ENCODE data around the gene TNFRSF4. TPM values are rescaled to one million over a fixed set of nuclear protein-coding genes. Genes with fewer than 3 reads are reported as not detected.

The TNFRSF4 gene
- total and polyA plus RNA-seq, 8 donors = 0.55 to 4.5 (median 2.9) TPM; not detected in 4

DNA sequence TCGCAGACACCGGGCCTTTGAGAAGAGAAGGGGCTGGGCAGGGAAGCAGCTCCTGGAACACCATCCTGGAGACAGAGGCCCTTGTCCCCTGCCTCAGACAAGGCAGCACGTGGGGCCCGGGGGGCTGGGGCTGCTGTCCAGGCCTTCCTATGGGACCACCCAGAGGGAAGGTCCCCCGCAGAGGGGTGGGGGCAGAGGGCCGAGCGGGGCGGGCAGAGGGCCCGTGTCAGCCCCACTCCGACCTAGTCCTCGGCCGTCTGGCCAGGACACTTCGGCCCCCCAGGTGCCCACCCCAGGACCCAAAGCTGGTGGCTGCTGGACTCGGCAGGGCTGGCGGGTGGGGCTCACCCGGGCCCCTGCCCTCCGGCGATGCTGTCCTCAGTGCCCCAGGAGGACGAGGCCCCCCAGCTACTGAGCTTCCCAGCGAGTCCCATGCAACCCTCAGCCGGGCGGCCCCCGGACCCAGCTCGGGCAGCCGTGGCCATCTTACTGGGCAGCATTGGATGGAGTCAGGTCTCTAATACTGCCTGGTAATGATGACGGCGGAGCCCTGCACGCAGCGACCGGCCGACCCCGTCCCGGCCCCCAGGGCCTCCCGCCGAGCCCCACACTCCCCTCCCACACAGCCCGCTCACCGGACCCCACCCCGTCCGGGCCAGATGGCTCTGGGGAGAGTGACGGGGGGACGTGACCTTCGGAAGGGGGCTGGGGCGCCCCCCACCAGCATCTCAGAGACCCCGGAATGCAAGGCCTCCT is 47.1 kb downstream of the TNFRSF4 start:
- peaks cover 0 to 17% (median 3%) of the 10 kb centered on the region in 4 donors for H3K36me3 ChIP-seq
- peak overlapping the region; percentile 41 to 63 (median 54) for H3K4me3 ChIP-seq
- intact Hi-C loops (cut with DNase I; ENCODE audit: low total_unique reads) = no loop called here
- peak in 1 of 2 donors; percentile 49 for DNase-seq
- no peak for TF ChIP-seq POLR2A (IDR thresholded peaks at IDR 0.05)
- peak overlapping the region; percentile 79 to 97 (median 95) for H3K27ac ChIP-seq
- peaks cover 15 to 57% (median 48%) of the 10 kb centered on the region in 4 donors for H3K4me1 ChIP-seq
- H3K27me3 ChIP-seq = peaks cover 3 to 91% (median 31%) of the 10 kb centered on the region in 3 donors
- 37 to 75% (median 43%) methylated on average over 5 to 44 of the region's 44 CpGs for WGBS, 5 donors
- H3K9me3 ChIP-seq = no peaks in the 10 kb centered on the region

DNA sequence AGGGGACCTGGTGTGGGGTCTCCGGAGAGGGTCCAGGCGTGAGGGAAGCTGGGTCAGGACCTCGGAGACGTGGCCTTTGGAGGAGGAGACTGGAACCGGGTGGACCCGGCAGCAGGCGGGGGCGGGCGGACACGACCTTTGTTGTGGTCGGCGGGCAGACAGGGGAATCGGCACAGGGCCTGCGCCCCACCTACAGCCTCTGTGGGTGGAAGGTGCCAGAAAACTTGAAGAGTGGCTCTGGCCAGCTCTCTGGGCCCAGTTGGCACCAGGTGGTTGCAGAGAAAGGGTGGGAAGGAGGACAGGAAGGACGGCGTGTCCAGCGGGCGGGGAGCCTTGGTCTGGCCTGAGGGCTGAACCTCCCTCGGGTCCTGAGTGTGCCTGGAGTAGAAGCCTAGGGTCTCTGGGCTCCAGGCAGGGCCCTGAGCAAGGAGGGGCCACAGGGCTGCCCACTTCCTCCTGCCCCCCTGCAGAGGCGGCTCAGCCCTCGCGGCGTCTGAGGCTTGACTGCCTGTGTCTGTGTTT is 48.0 kb downstream of the TNFRSF4 start:
- intact Hi-C loops (cut with DNase I; ENCODE audit: low total_unique reads) = no loop called here
- Histone ChIP-seq H3K36me3 (peaks cover 0 to 17% (median 3%) of the 10 kb centered on the region in 4 donors), H3K4me1 (peaks cover 15 to 61% (median 55%) of the 10 kb centered on the region in 4 donors), H3K9me3 (no peaks in the 10 kb centered on the region), H3K27ac (peak overlapping the region; percentile 79 to 97 (median 95)), H3K27me3 (peaks cover 3 to 83% (median 28%) of the 10 kb centered on the region in 3 donors), H3K4me3 (peak overlapping the region; percentile 41 to 63 (median 54))
- WGBS, 5 donors = 19 to 50% (median 46%) methylated on average over 19 to 23 of the region's 23 CpGs
- peak; percentile 51 to 75 for DNase-seq
- TF ChIP-seq POLR2AphosphoS5 (IDR thresholded peaks at IDR 0.05) (peak in 1 of 3 donors; percentile 24), EP300 (IDR thresholded peaks at IDR 0.05) (no peak)

DNA sequence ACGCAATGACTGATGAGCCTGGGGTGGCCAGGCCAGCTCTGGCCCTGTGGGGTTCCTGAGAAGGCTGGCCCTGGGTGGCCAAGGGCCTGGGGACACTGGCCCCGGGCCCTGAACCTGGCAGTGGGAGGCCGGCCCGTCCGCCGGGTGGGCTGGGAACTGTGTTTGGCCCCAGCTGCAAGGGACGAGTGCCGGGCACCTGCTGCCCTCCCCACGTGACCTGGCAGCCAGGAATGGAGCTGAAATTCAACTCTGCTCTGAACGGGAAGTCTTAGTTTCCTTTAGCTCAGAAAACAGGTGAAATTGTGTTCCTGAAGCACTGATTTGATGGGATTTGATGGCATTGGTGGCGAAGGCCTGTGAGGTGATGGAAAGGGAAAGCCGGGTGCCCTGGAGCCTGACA is 48.5 kb downstream of the TNFRSF4 start:
- no peaks in the 10 kb centered on the region for H3K9me3 ChIP-seq
- peak overlapping the region; percentile 41 to 63 (median 54) for H3K4me3 ChIP-seq
- DNase-seq = no peak
- H3K27ac ChIP-seq = peak overlapping the region; percentile 79 to 97 (median 95)
- H3K4me1 ChIP-seq = peaks cover 15 to 59% (median 55%) of the 10 kb centered on the region in 4 donors
- TF ChIP-seq, protein P1, sequence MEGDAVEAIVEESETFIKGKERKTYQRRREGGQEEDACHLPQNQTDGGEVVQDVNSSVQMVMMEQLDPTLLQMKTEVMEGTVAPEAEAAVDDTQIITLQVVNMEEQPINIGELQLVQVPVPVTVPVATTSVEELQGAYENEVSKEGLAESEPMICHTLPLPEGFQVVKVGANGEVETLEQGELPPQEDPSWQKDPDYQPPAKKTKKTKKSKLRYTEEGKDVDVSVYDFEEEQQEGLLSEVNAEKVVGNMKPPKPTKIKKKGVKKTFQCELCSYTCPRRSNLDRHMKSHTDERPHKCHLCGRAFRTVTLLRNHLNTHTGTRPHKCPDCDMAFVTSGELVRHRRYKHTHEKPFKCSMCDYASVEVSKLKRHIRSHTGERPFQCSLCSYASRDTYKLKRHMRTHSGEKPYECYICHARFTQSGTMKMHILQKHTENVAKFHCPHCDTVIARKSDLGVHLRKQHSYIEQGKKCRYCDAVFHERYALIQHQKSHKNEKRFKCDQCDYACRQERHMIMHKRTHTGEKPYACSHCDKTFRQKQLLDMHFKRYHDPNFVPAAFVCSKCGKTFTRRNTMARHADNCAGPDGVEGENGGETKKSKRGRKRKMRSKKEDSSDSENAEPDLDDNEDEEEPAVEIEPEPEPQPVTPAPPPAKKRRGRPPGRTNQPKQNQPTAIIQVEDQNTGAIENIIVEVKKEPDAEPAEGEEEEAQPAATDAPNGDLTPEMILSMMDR (IDR thresholded peaks at IDR 0.05) = no peak
- TF ChIP-seq EP300 (IDR thresholded peaks at IDR 0.05) = no peak
- TF ChIP-seq POLR2A (IDR thresholded peaks at IDR 0.05) = no peak
- TF ChIP-seq POLR2AphosphoS5 (IDR thresholded peaks at IDR 0.05) = no peak
- peaks cover 3 to 78% (median 24%) of the 10 kb centered on the region in 3 donors for H3K27me3 ChIP-seq
- WGBS, 5 donors = 23 to 48% (median 38%) methylated on average over 10 to 12 of the region's 12 CpGs
- intact Hi-C loops (cut with DNase I; ENCODE audit: low total_unique reads) = no loop called here
- H3K36me3 ChIP-seq = peaks cover 0 to 17% (median 3%) of the 10 kb centered on the region in 4 donors

DNA sequence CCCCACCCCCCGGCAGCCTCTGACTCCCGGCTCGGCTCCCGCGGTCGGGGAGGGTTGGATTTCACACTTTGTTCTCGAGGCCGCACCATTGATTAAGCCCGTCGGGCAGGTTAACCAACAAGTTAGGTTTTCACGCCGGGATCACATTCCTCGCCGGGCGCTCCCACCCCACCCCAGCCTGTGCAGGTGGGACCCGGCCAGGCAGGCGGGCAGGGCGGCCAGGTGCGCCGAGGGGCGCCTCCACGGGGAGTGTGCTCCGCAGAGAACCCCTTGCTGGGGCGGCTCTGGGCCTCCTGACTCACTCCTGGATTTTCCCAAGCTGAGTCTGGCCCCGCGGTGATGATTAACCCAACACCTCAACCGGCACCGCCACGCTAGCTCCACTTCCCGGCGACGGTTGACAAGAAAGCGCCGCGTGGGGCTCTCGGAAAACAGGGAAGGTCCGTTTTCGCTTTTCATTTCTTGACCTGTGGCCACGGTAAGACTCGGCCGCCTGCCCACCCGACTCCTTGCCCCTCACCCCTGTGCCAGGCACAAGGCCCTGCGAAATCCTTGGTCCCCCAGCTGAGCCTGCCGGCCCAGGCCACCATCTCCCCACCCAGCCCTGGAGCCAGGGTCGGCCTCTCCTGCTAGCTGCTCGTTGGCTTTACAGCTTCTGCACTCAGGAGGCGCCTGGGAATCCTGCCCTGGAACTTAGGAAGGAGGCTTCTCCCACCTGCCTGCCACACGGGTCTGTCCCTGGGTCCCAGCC is 49.1 kb downstream of the TNFRSF4 start:
- DNase-seq = peak; percentile 79 to 81
- TF ChIP-seq EP300 (IDR thresholded peaks at IDR 0.05) (no peak), POLR2AphosphoS5 (IDR thresholded peaks at IDR 0.05) (peak in 1 of 3 donors; percentile 58), POLR2A (IDR thresholded peaks at IDR 0.05) (peak in 1 of 4 donors; percentile 42)
- TF ChIP-seq, protein P1 (IDR thresholded peaks at IDR 0.05) = no peak
- peak overlapping the region; percentile 79 to 97 (median 95) for H3K27ac ChIP-seq
- no peaks in the 10 kb centered on the region for H3K9me3 ChIP-seq
- peaks cover 15 to 60% (median 57%) of the 10 kb centered on the region in 4 donors for H3K4me1 ChIP-seq
- H3K36me3 ChIP-seq = peaks cover 0 to 15% (median 3%) of the 10 kb centered on the region in 4 donors
- H3K4me3 ChIP-seq = peak overlapping the region; percentile 41 to 63 (median 54)
- H3K27me3 ChIP-seq = peaks cover 3 to 72% (median 20%) of the 10 kb centered on the region in 3 donors
- WGBS, 5 donors = 28 to 56% (median 42%) methylated on average over 47 to 48 of the region's 48 CpGs
- intact Hi-C loops (cut with DNase I; ENCODE audit: low total_unique reads) = no loop called here

DNA sequence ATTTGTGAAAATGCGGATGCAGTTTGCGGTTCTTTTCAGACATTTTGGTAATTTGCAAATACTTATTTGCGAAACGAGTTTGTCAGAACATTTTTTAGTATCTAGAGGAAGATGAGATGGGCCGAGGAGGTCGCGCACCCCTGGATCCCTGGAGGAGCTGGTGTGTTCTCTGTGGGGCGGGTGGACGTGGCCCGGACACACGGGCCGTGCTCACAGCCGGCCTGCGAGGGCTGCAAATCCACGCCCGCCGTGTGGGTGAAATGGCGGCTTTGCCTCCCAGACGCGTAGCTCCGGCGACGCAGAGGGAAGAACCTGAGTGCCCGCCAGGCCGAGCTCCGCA is 49.6 kb downstream of the TNFRSF4 start:
- H3K27ac ChIP-seq = peak overlapping the region; percentile 79 to 97 (median 95)

More for the DNA sequence above, 49.6 kb downstream of the TNFRSF4 start:
- no peaks in the 10 kb centered on the region for H3K9me3 ChIP-seq
- H3K4me1 ChIP-seq = peaks cover 15 to 65% (median 57%) of the 10 kb centered on the region in 4 donors
- 32 to 56% (median 34%) methylated on average over 19 to 26 of the region's 26 CpGs for WGBS, 5 donors
- H3K36me3 ChIP-seq = peaks cover 0 to 9% (median 3%) of the 10 kb centered on the region in 4 donors
- intact Hi-C loops (cut with DNase I; ENCODE audit: low total_unique reads) = no loop called here
- H3K4me3 ChIP-seq = peak overlapping the region; percentile 41 to 63 (median 54)
- H3K27me3 ChIP-seq = peaks cover 3 to 66% (median 20%) of the 10 kb centered on the region in 3 donors
- DNase-seq = no peak
- TF ChIP-seq EP300 (IDR thresholded peaks at IDR 0.05) (no peak), POLR2A (IDR thresholded peaks at IDR 0.05) (no peak), POLR2AphosphoS5 (IDR thresholded peaks at IDR 0.05) (peak in 1 of 3 donors; percentile 20)
- TF ChIP-seq, protein P1 (IDR thresholded peaks at IDR 0.05) = no peak
